Measurements from ENCODE around the gene TUBA8. TPM values are rescaled to one million over a fixed set of nuclear protein-coding genes. Genes with fewer than 3 reads are reported as not detected.
"Not testable (repeated sequence)": the region's sequence is repeated elsewhere in the genome, so short reads cannot be mapped to it uniquely, and the experiment has no call there.

The TUBA8 gene
- polyA plus RNA-seq (2011; rRNA removed) (2.7 and 3.0 TPM in 2 replicates), polyA minus RNA-seq (2011; rRNA and poly(A)+ RNA removed) (2.7 and 3.5 TPM in 2 replicates)

GRCh38 chr22:18110194-18110953 is at the start of gene TUBA8:
Gene TUBA8, plus strand, starts transcription at chr22:18110809. Its CDS starts 57 bp downstream, at chr22:18110866.
- POLR2A ChIA-PET: interaction anchor here (0.9 kb wide), 1 partner anchor 13 kb away, joined by 4 read pairs; no protein-coding TSS in a partner anchor
- CTCF ChIA-PET: no interaction called here
- no peak for TF ChIP-seq CTCF (IDR thresholded peaks at IDR 0.05; ENCODE audit: low read depth, low read length)
- Histone ChIP-seq H3K27ac (ENCODE audit: low read depth, low read length) (no peak within 1 kb of the TSS), H3K27me3 (ENCODE audit: control insufficient read depth, insufficient read depth, low read length) (peaks cover 8% of the 10 kb centered on the region), H3K4me3 (ENCODE audit: low read depth, low read length) (peak within 1 kb of the TSS; percentile 53), H3K9me3 (ENCODE audit: control insufficient read depth, insufficient read depth, low read length) (peaks cover 2% of the 10 kb centered on the region; the same call in 1 of the 2 replicates)
- DNase-seq (ENCODE audit: low read depth, low spot score): no peak

GRCh38 chr22:18062421-18062820 is 48.2 kb upstream of the TUBA8 start:
- no peak for DNase-seq (ENCODE audit: low read depth, low spot score)
- Histone ChIP-seq H3K9me3 (ENCODE audit: control insufficient read depth, insufficient read depth, low read length) (no peaks in the 10 kb centered on the region), H3K4me3 (ENCODE audit: low read depth, low read length) (no peak overlapping the region), H3K27me3 (ENCODE audit: control insufficient read depth, insufficient read depth, low read length) (no peaks in the 10 kb centered on the region), H3K27ac (ENCODE audit: low read depth, low read length) (no peak overlapping the region)
- POLR2A ChIA-PET: interaction anchor here (1.2 kb wide), 1 partner anchor 31 kb away, joined by 4 read pairs; no protein-coding TSS in a partner anchor
- TF ChIP-seq CTCF (IDR thresholded peaks at IDR 0.05; ENCODE audit: low read depth, low read length): no peak
- CTCF ChIA-PET: interaction anchor here (1.0 to 2.2 kb wide), 2 partner anchors 14 to 37 kb away, joined by 3 to 8 read pairs; no protein-coding TSS in a partner anchor

- CTCF ChIA-PET: interaction anchor here (0.5 to 2.2 kb wide), 3 partner anchors 13 to 59 kb away, joined by 3 to 8 read pairs (median 3); no protein-coding TSS in a partner anchor
- no peak overlapping the region for H3K27ac ChIP-seq (ENCODE audit: low read depth, low read length)
- no peak for DNase-seq (ENCODE audit: low read depth, low spot score)
- H3K27me3 ChIP-seq (ENCODE audit: control insufficient read depth, insufficient read depth, low read length): no peaks in the 10 kb centered on the region
- TF ChIP-seq CTCF (IDR thresholded peaks at IDR 0.05; ENCODE audit: low read depth, low read length): no peak
- H3K9me3 ChIP-seq (ENCODE audit: control insufficient read depth, insufficient read depth, low read length): no peaks in the 10 kb centered on the region
- POLR2A ChIA-PET: interaction anchor here (1.2 kb wide), 1 partner anchor 32 kb away, joined by 4 read pairs; no protein-coding TSS in a partner anchor
- no peak overlapping the region for H3K4me3 ChIP-seq (ENCODE audit: low read depth, low read length)
Observed at GRCh38 chr22:18063306-18063705, 47.3 kb upstream of the TUBA8 start.

GRCh38 chr22:18063715-18064114 is 46.9 kb upstream of the TUBA8 start:
- H3K9me3 ChIP-seq (ENCODE audit: control insufficient read depth, insufficient read depth, low read length); H3K27ac ChIP-seq (ENCODE audit: low read depth, low read length); POLR2A ChIA-PET; H3K4me3 ChIP-seq (ENCODE audit: low read depth, low read length); DNase-seq (ENCODE audit: low read depth, low spot score); H3K27me3 ChIP-seq (ENCODE audit: control insufficient read depth, insufficient read depth, low read length): not testable (repeated sequence)
- CTCF ChIA-PET: interaction anchor here (1.0 to 2.2 kb wide), 2 partner anchors 12 to 38 kb away, joined by 3 to 8 read pairs; no protein-coding TSS in a partner anchor

- no peak for DNase-seq (ENCODE audit: low read depth, low spot score)
- Histone ChIP-seq H3K27ac (ENCODE audit: low read depth, low read length) (no peak overlapping the region), H3K27me3 (ENCODE audit: control insufficient read depth, insufficient read depth, low read length) (no peaks in the 10 kb centered on the region), H3K4me3 (ENCODE audit: low read depth, low read length) (no peak overlapping the region), H3K9me3 (ENCODE audit: control insufficient read depth, insufficient read depth, low read length) (no peaks in the 10 kb centered on the region)
- ChIA-PET CTCF (interaction anchor here (1.1 to 2.0 kb wide), 2 partner anchors 11 to 234 kb away, joined by 3 to 15 read pairs; no protein-coding TSS in a partner anchor), POLR2A (no interaction called here)
- TF ChIP-seq CTCF (IDR thresholded peaks at IDR 0.05; ENCODE audit: low read depth, low read length): no peak
Observed at GRCh38 chr22:18064636-18065035, 46.0 kb upstream of the TUBA8 start.
